GM08714 (cell line): ENCODE results near the gene PDE4DIP.
A peak's percentile ranks its signal among the peaks of the same experiment; 100 is the strongest.
"Not testable (repeated sequence)": the region's sequence is repeated elsewhere in the genome, so short reads cannot be mapped to it uniquely, and the experiment has no call there.

Source experiments
- H3K4me3 ChIP-seq: fragments of 200-500 bp; sonication (Bioruptor generic); 2 replicates; pipeline ENCODE4 v1.5.1; 2014; ENCODE audit warnings: mild to moderate bottlenecking, low read length, inconsistent platforms

The PDE4DIP gene

DNA sequence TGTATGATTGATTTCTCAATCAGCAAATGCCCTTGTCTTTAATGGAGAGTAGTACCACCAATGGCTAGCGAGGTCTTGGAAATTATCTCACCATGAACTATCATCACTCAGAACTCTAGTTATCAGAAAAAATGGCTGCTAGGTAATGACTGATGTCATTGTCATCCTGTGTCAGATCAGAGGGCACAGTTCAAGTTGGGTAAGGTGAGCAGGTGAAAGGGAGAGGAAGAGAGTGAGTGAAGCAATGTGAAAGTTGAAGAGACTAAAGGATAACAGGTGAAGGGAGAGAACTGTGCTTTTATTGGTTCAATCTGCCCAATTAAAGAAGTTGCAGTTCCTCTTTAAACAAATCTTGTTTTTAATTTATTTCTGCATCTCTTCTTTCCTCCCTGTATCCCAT, 76.8 kb downstream of the PDE4DIP start:
- H3K4me3 ChIP-seq: not testable (repeated sequence)

DNA sequence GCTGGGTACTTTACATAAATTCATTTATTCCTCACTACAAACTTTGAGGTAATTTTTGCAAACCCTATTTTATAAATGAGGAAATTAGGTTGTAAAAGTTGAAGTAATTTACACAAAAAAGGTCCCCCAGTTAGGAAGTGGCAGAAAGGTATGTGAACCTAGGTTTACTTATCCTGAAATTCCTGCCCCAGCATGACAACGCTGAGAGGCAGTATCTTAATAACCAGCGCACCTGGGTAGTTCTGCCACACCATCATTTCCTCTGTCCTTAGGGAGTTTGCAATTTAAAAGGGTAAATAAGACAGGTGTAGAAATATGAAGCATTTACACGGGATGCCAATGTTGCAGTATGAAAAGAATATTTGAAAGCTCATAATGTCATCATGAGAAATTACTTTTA, 79.6 kb downstream of the PDE4DIP start:
- not testable (repeated sequence) for H3K4me3 ChIP-seq

GRCh38 chr1:148927645-148928044, 83.4 kb downstream of the PDE4DIP start:
- not testable (repeated sequence) for H3K4me3 ChIP-seq

DNA sequence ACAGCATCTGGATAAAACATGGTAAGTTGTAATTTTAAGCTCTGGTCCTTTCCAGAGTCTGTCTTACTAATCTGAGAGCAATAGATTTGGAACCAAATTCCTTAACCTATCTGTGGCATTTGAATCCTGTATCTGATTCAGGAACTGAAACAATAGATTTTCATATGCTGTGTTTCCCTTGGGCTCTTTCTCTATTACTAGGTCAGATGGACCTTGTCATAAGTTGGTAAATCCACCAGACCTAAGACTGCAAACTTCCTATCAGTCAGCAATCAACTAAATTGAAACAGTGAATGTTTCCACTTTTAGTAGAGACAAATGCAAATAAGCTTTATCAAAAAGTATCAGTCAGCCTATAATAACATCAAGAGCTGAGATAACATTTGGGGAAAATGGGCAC, 85.0 kb downstream of the PDE4DIP start:
- not testable (repeated sequence) for H3K4me3 ChIP-seq

- H3K4me3 ChIP-seq: not testable (repeated sequence)
These were observed 91.3 kb downstream of the PDE4DIP start for GRCh38 chr1:148935381-148936002.

- not testable (repeated sequence) for H3K4me3 ChIP-seq
These were observed 98.7 kb downstream of the PDE4DIP start for GRCh38 chr1:148942906-148943305.

DNA sequence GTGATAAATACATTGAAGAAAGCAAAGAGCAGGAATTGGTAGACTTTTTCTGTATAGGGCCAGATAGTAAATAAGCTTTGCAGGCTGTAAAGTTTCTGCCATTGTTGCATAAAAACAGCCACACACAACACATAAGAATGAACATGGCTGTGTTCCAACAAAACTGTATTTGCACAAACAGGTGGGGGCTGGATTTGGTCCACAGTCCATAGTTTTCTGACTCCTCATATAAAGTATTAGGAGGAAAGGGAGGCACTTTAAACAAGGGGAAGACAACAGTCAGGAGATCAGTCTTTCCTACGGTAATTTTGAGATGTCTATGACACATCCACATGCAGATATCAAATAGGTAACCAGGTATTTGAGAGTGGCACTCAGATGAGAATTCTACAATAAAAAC, 100.9 kb downstream of the PDE4DIP start:
- H3K4me3 ChIP-seq: not testable (repeated sequence)

GRCh38 chr1:148948768-148949167, 104.5 kb downstream of the PDE4DIP start:
- not testable (repeated sequence) for H3K4me3 ChIP-seq

- peak overlapping the region; percentile 54; the same call in 1 of the 2 replicates for H3K4me3 ChIP-seq
These were observed 107.4 kb downstream of the PDE4DIP start for GRCh38 chr1:148951336-148952227.

- H3K4me3 ChIP-seq: peak overlapping the region; percentile 71
These were observed 108.2 kb downstream of the PDE4DIP start for GRCh38 chr1:148952253-148952937.

- peak overlapping the region; percentile 71 for H3K4me3 ChIP-seq
These were observed 108.8 kb downstream of the PDE4DIP start for GRCh38 chr1:148952938-148953616.

GRCh38 chr1:148953730-148954129, 109.5 kb downstream of the PDE4DIP start:
- H3K4me3 ChIP-seq: peak overlapping the region; percentile 29

GRCh38 chr1:148958343-148958742, 114.1 kb downstream of the PDE4DIP start:
- H3K4me3 ChIP-seq: not testable (repeated sequence)

DNA sequence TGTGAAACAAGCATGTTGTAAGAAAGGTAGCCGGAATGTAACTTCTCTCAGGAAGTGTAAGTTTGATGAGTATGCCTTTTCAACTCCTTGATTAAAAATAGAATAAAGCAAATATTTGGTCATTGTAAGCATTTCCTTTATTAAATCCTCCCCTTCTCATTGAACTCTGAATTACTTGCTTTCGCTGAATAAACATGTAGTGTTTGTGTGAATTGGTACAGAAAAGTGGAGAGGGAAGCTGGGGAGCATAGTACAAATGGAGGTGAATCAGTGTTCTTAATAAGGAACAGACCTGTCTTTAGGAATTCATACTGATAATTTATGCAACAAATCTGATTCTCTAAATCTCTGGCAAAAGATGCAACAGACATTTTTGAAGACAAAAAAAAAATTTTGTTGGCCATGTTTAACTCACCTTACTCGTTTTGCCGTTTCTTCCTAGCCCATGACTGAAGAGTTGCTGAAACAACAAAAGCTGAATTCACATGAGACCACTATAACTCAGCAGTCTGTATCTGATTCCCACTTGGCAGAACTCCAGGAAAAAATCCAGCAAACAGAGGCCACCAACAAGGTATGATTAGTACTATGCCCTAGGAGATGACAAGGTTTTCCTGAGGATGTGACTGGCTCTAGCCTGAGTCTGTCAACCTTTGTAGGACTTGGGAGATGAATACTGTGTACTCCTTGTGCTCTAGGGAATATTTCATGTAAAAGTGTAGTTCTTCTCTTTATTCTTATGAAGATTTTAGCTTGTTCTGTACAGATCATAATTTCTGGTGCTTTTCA, 116.2 kb downstream of the PDE4DIP start:
- H3K4me3 ChIP-seq: not testable (repeated sequence)

DNA sequence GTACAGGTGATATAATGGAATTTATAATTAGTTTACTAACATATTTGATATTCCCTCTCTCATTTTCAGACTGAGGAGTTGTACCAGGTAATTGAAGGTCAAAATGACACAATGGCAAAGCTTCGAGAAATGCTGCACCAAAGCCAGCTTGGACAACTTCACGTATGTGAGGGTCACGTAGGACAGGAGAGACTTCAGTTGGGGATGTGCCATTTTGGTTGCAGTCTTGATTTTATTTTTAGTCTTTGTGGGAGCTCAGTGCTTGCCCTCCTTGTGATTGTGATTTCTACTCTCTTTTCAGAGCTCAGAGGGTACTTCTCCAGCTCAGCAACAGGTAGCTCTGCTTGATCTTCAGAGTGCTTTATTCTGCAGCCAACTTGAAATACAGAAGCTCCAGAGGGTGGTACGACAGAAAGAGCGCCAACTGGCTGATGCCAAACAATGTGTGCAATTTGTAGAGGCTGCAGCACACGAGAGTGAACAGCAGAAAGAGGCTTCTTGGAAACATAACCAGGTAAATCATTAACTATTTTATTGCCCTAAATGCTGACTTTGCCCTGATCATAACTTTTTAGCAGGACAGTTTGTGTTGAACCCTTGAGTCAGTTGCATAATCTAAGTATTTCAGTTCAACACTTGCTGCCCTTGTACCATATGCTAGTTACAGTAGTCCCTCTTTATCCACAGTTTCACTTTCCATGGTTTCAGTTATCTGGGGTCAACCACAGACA, 118.1 kb downstream of the PDE4DIP start:
- H3K4me3 ChIP-seq: not testable (repeated sequence)

DNA sequence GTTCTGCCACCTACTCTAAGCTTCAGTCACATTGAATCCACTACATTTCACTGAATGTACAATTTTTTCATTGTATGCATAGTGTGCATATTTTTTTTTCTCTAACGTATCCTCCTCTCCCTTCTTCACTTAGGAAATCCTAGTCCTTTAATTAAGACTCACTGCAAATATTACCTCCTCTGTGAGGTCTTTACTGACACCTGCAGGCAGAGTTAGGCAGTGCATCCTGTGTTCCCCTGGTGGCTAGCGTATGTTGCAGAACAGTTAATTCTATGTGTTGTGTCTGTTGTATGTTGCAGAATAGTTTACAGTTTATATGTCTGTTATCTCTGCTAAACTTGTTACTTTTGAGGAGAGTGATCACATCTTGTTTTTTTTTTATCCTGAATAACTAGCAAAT, 121.9 kb downstream of the PDE4DIP start:
- H3K4me3 ChIP-seq: not testable (repeated sequence)

DNA sequence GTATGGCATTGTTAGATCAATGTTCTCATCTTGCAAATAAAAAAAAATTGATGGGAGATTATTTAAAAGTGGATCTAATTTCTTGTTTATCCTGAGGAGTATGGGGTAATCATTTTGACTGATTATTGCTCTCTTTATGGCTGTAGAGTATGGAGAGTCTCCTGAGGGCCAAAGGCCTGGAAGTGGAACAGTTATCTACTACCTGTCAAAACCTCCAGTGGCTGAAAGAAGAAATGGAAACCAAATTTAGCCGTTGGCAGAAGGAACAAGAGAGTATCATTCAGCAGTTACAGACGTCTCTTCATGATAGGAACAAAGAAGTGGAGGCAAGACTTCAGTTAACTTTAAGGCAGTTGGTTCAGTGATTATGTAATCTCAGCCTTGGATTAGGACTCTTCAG, 123.4 kb downstream of the PDE4DIP start:
- not testable (repeated sequence) for H3K4me3 ChIP-seq

- H3K4me3 ChIP-seq: not testable (repeated sequence)
These were observed 124.5 kb downstream of the PDE4DIP start for GRCh38 chr1:148968682-148969081.

DNA sequence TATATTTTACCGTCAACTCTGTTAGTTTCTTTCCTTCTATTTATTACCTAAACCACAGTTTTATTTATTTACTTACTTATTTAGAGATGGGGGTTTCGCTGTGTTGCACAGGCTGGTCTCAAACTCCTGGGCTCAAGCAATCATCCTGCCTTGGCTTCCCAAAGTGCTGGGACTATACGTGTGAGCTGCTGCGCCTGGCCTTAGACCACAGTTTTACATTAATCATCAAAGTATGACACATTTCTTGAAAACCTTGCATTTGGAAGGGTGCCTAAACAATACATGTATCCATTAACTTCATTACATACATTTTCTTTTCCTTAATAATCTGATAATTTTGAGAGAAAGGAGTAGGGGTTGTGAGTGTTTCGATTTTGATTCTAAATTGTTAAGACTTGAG, 124.9 kb downstream of the PDE4DIP start:
- H3K4me3 ChIP-seq: not testable (repeated sequence)

DNA sequence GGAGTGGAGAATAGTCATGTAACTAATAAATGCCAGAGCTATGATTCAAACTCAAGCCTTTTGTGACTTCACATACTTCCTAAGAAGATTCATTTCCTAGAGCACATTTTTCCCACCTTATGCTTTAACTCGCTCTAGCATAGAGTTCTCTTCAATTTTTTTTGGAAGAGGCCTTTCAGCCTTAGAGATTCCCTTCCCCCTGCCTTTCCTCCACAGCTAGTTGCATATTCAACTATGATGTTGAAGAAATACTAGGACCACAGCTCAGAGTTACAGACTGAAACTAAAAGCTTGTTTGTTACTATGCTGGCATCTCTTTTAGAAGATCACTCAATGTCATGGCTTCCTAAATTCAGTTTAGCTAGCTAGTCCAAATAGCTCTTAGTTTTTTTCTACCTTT, 131.2 kb downstream of the PDE4DIP start:
- H3K4me3 ChIP-seq: not testable (repeated sequence)
